Measurements from ENCODE around the gene DCAKD.

Gene DCAKD

DNA sequence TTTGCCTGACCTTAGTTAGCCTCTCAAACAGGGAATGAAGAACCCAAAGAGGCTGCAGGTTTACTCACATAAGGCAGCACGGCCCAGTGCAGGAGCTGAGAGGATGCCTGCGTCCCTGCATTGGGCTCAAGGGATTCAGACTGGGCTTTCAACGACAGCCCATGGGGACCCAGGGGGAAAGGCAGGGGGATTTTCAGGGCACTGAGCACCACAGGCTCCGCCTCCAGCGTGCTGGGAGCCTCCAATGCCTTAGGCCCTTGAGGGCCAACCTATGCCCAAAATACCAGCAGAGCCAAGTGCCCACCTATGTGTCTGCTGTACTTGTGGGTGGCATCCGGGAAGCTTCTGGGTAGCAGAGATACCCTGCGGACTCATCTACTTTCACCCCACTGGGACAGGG, 22.3 kb downstream of the DCAKD start:
- TF ChIP-seq, protein P1, sequence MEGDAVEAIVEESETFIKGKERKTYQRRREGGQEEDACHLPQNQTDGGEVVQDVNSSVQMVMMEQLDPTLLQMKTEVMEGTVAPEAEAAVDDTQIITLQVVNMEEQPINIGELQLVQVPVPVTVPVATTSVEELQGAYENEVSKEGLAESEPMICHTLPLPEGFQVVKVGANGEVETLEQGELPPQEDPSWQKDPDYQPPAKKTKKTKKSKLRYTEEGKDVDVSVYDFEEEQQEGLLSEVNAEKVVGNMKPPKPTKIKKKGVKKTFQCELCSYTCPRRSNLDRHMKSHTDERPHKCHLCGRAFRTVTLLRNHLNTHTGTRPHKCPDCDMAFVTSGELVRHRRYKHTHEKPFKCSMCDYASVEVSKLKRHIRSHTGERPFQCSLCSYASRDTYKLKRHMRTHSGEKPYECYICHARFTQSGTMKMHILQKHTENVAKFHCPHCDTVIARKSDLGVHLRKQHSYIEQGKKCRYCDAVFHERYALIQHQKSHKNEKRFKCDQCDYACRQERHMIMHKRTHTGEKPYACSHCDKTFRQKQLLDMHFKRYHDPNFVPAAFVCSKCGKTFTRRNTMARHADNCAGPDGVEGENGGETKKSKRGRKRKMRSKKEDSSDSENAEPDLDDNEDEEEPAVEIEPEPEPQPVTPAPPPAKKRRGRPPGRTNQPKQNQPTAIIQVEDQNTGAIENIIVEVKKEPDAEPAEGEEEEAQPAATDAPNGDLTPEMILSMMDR (IDR thresholded peaks at IDR 0.05; ENCODE audit: low read depth, low read length), result no peak
- H3K4me3 ChIP-seq (ENCODE audit: low read depth, low read length), result no peak overlapping the region

- H3K4me3 ChIP-seq (ENCODE audit: low read depth, low read length), result no peak overlapping the region
- TF ChIP-seq, protein P1 (IDR thresholded peaks at IDR 0.05; ENCODE audit: low read depth, low read length), result no peak
These were observed 28.6 kb downstream of the DCAKD start for GRCh38 chr17:45022655-45023339.

GRCh38 chr17:45022288-45022648, 29.2 kb downstream of the DCAKD start:
- no peak overlapping the region for H3K4me3 ChIP-seq (ENCODE audit: low read depth, low read length)
- TF ChIP-seq, protein P1 (IDR thresholded peaks at IDR 0.05; ENCODE audit: low read depth, low read length), result no peak

DNA sequence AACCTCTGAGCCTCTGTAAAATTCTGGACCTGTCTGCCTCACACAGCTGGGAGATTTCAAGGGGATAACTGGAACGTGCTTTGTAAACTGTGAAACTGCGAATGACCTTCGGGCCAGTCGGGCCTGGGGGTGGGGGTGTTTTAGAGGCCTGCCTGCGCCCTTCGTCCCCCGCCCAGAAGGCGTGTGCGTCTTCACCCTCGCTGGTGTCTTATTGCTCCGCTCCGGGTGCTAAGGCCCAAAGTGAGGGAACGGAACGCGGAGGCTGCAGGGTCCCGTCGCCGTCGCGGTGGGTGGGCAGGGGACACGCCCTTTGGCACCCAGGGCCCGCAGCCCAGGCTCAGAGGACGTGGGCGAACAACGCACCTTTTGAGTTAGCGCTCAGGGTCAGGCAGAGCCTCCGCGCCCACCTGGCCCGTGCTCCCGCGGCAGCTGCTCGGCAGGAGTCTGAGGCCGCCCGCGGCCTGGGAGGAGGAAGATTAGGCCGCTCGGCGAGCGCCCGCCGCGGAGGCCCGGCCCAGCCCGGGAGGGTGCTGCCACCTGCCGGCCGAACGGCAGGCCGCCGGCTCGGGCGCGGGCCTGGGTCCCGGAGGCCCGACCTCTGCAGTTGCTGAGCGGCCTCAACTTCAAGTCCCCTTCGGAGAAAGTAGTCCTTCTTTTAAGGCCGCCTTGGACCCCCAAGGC, 29.7 kb downstream of the DCAKD start:
- H3K4me3 ChIP-seq (ENCODE audit: low read depth, low read length), result peak overlapping the region; percentile 44
- TF ChIP-seq, protein P1 (IDR thresholded peaks at IDR 0.05; ENCODE audit: low read depth, low read length), result peak; percentile 52

DNA sequence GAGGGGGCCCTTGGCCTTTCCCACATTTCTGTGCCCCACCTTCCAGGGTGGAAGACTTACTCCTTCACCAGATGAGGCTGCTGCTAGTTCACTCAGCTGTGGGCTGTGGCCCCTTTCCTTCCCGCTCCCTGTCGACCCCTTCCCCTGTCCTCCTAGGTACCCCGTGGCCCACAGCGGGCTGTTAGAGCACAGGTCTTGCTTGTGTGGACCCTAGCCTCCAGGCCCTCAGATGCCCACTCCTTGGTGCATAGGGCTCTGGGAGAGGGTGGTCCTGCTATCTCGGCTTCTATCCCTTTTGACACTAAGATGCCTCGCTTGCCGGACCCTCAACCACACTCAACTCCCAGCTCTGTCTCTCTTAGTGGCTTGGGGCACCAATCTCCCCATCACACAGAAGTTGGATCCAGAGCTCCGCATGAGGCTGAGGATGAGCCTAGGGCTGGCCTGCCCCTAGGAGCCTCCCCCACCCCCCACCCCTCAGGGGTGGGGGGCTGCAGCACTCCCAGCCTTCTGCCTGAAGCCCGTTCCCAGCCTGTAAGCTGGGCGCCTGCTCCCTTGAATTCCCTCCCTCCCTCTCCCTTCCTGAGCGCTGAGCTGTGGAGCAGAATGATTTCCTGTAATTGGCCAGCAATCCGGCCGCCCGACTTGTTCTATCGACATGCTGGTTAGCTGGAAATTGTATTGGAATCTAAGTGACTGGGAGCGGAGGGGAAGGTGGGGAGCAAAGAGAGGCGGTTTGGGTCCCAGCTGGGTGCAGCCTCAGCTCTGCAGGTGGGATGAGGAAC, 30.9 kb downstream of the DCAKD start:
- TF ChIP-seq, protein P1 (IDR thresholded peaks at IDR 0.05; ENCODE audit: low read depth, low read length), result no peak
- no peak overlapping the region for H3K4me3 ChIP-seq (ENCODE audit: low read depth, low read length)

DNA sequence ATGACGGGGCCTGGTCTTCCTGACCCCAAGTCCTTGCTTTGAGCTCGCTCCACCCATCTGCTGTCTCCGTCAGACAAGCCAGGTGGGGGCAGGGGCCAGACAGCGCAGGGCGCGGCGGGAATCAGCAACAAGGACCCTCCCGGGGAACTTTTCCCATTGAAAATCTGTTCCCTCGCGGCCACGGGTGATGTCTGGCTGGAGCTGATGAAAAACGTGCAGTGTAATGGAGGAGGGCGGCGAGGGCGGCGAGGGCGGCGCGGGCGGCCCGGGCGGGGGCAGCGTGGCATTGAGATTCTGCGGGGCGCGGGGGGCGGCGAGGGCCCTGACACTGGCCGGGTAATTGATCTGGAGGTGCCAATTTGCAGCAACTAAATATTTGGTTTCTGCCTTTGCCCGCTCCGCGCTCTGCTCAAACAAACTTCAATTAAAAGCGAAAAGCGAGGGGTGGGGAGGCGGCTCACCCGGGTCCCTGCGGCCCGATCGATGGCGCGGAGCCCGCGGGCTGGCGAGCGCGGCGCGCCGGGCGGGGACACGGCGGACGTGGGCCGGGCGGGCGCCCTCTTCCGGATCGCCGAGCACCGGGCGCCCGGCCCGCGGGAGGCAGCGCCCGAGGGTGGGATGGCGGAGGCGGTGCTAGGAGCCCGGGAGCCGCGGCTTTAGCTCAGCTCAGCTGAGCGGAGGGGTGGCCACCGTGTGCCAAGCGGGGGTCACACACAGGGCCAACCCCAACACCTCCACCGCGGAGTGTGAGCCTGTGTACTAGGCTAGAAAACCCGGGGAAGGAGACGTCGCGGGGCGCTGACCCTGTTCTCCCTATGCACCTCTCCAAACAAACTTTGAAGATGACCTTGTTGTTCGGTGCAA, 32.4 kb downstream of the DCAKD start:
- H3K4me3 ChIP-seq (ENCODE audit: low read depth, low read length), result peak overlapping the region; percentile 56

More for the DNA sequence above, 32.4 kb downstream of the DCAKD start:
- TF ChIP-seq, protein P1 (IDR thresholded peaks at IDR 0.05; ENCODE audit: low read depth, low read length), result no peak
